KG1 (cell line): ENCODE measurements around the gene TSPAN9.

ENCODE experiments used
- DNase-seq: peaks from one replicate; lab custom pipeline; 2025; lab: John Stamatoyannopoulos, UW

TSPAN9 gene

GRCh38 chr12:3275171-3276041, 198.2 kb downstream of the TSPAN9 start:
- DNase-seq: peak; percentile 46

- DNase-seq: no peak
Measured at GRCh38 chr12:3276226-3276625, 199.0 kb downstream of the TSPAN9 start.

- no peak for DNase-seq
Measured at GRCh38 chr12:3277306-3277943, 200.2 kb downstream of the TSPAN9 start.

- DNase-seq: no peak
Measured at GRCh38 chr12:3278681-3279414, 201.7 kb downstream of the TSPAN9 start.

GRCh38 chr12:3279415-3279780, 202.2 kb downstream of the TSPAN9 start:
- no peak for DNase-seq

GRCh38 chr12:3279832-3280231, 202.7 kb downstream of the TSPAN9 start:
- DNase-seq: no peak

- no peak for DNase-seq
Measured at GRCh38 chr12:3280967-3281366, 203.8 kb downstream of the TSPAN9 start.

GRCh38 chr12:3281588-3282383, 204.6 kb downstream of the TSPAN9 start:
- DNase-seq: no peak

- no peak for DNase-seq
Measured at GRCh38 chr12:3282384-3282670, 205.1 kb downstream of the TSPAN9 start.

GRCh38 chr12:3283137-3283680, 206.0 kb downstream of the TSPAN9 start:
- DNase-seq: no peak

- no peak for DNase-seq
Measured at GRCh38 chr12:3284405-3284804, 207.2 kb downstream of the TSPAN9 start.

- no peak for DNase-seq
Measured at GRCh38 chr12:3285570-3285969, 208.4 kb downstream of the TSPAN9 start.

- DNase-seq: no peak
Measured at GRCh38 chr12:3288690-3289089, 211.5 kb downstream of the TSPAN9 start.

GRCh38 chr12:3289702-3290101, 212.5 kb downstream of the TSPAN9 start:
- DNase-seq: no peak

GRCh38 chr12:3291939-3292338, 214.8 kb downstream of the TSPAN9 start:
- DNase-seq: no peak

- no peak for DNase-seq
Measured at GRCh38 chr12:3292677-3293412, 215.7 kb downstream of the TSPAN9 start.

- DNase-seq: no peak
Measured at GRCh38 chr12:3293446-3294161, 216.4 kb downstream of the TSPAN9 start.

GRCh38 chr12:3294481-3294911, 217.3 kb downstream of the TSPAN9 start:
- no peak for DNase-seq

- DNase-seq: no peak
Measured at GRCh38 chr12:3295225-3295624, 218.0 kb downstream of the TSPAN9 start.

GRCh38 chr12:3295646-3296408, 218.6 kb downstream of the TSPAN9 start:
- DNase-seq: no peak
